DND-41 (cell line): ENCODE data around the gene RARB.

Source experiments
- EZH2 ChIP-seq: IDR thresholded peaks from 3 replicates; pipeline ENCODE4 v1.6.1; 2012; ENCODE audit warnings: borderline replicate concordance, low read depth, mild to moderate bottlenecking, moderate library complexity, low read length, inconsistent platforms; ENCODE audit not compliant: severe bottlenecking
- TF ChIP-seq, protein P1 (sequence below): IDR thresholded peaks from 2 replicates; pipeline ENCODE4 v1.5.1; 2012; ENCODE audit warnings: borderline replicate concordance, low read length, moderate library complexity, mild to moderate bottlenecking; ENCODE audit not compliant: poor library complexity, severe bottlenecking; ENCODE audit errors: extremely low read depth

DNA sequence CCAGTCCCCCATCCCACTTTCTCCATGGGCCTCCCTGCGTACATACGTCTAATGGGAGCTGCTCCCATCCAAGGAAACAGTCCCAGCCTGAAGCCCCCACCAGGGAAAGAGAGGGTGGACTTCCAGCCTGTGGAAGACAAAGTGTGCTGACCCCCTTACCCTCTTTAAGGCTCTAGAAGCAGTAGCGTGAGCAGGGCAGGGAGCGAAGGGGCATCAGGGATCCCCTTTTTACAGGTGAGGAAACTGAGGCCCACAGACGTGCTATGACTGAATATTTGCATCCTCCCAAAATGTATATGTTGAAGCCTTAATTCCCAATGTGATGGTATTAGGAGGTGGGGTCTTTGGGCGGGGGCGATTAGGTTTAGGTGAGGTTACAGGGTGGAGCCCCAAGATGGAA, 153.3 kb downstream of the RARB start:
- TF ChIP-seq, protein P1, sequence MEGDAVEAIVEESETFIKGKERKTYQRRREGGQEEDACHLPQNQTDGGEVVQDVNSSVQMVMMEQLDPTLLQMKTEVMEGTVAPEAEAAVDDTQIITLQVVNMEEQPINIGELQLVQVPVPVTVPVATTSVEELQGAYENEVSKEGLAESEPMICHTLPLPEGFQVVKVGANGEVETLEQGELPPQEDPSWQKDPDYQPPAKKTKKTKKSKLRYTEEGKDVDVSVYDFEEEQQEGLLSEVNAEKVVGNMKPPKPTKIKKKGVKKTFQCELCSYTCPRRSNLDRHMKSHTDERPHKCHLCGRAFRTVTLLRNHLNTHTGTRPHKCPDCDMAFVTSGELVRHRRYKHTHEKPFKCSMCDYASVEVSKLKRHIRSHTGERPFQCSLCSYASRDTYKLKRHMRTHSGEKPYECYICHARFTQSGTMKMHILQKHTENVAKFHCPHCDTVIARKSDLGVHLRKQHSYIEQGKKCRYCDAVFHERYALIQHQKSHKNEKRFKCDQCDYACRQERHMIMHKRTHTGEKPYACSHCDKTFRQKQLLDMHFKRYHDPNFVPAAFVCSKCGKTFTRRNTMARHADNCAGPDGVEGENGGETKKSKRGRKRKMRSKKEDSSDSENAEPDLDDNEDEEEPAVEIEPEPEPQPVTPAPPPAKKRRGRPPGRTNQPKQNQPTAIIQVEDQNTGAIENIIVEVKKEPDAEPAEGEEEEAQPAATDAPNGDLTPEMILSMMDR: no peak
- no peak for TF ChIP-seq EZH2
